Measurements from ENCODE around the gene NFAM1. TPM values are rescaled to one million over a fixed set of nuclear protein-coding genes. Genes with fewer than 3 reads are reported as not detected.

The NFAM1 gene
- total and polyA plus RNA-seq, 2 of the 13 experiments (the other 11 are each of a cell fraction or from before 2014, with no cell fraction given) = 0.03 TPM; not detected in 1

DNA sequence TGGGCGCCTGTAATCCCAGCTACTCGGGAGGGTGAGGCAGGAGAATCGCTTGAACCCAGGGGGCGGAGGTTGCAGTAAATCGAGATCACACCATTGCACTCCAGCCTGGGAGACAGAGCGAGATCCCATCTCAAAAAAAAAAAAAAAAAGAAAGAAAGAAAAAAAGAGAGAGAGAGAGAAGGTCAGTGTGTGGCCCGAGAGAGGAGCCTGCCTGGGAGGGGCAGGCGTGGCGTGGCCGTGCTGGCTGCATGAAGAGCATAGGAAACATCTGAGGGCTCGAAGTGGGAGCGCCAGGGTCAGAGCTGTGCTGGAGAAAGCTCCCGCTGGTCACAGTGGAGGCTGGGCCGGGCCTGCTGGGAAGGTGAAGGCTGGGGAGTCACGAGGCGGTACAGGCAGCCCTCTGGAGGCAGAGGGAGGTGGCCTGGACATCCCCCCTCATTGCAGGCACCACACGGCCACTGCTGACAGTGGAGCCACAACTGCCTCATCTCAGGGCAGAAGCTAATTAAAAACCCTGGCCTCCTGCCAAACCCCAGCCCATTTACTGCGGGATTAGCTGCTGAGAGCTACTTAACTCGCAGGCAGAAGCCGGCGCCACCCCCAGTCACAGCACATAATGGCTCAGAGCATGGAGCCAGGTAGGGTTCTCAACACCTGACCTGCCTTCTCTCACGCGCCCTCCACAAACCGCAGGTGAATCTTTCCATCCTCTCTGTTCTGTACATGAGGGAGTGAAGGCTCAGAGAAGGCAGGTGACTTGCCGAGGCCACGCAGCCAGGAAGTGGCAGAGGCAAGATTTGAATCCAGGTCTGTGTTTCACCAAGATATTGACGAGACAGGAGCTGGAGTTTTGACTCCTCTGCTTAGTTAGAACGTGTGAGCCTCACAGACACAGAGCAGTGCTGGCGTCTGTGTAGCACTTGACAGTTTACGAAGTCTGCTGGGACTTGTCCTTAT, 32.6 kb downstream of the NFAM1 start:
- ChIA-PET CTCF (ENCODE audit: low intra/inter-chr PET ratio, low total read pairs) (no interaction called here), POLR2A (no interaction called here)
- H3K27me3 ChIP-seq (ENCODE audit: control insufficient read depth in 1 of 2, insufficient read depth in 2 of 2, low read length in 2 of 2) = peaks cover 3 to 22% of the 10 kb centered on the region in 2 experiments; a peak in 3 of 5 replicates

More for the DNA sequence above, 32.6 kb downstream of the NFAM1 start:
- Histone ChIP-seq H3K4me1 (ENCODE audit: insufficient read depth, low read length) (no peaks in the 10 kb centered on the region), H3K4me3 (replicated peaks in 1 of 3; ENCODE audit: insufficient read depth in 1 of 3, low read depth in 2 of 3, low read length in 3 of 3) (no peak overlapping the region), H4K20me1 (ENCODE audit: insufficient read depth, low read length) (no peaks in the 10 kb centered on the region), H3K36me3 (replicated peaks in 1 of 2; ENCODE audit: control insufficient read depth in 1 of 2, insufficient read depth in 2 of 2, low read length in 2 of 2) (no peaks in the 10 kb centered on the region), H3K79me2 (ENCODE audit: insufficient read depth, low read length) (no peaks in the 10 kb centered on the region), H3K9ac (ENCODE audit: insufficient read depth, low read depth, low read length) (no peak overlapping the region), H2AFZ (ENCODE audit: low read length) (no peak overlapping the region), H3K27ac (ENCODE audit: extremely low read length, insufficient read depth, low read length) (no peak overlapping the region), H3K4me2 (ENCODE audit: low read depth, low read length) (no peak overlapping the region), H3K9me3 (ENCODE audit: low read length) (no peaks in the 10 kb centered on the region)
- TF ChIP-seq ZMYM4 (CRISPR knock-in tag; IDR thresholded peaks at IDR 0.05) (no peak), STAG1 (CRISPR knock-in tag; IDR thresholded peaks at IDR 0.05) (peak; percentile 28; the same call in 1 of the 2 replicates), ZNF770 (CRISPR knock-in tag; IDR thresholded peaks at IDR 0.05) (peak; percentile 43; the same call in 1 of the 2 replicates), NONO (IDR thresholded peaks at IDR 0.05) (no peak), NONO (CRISPR knock-in tag; conservative IDR thresholded peaks at IDR 0.05) (no peak), CTCF (CRISPR knock-in tag; IDR thresholded peaks at IDR 0.05) (peak; percentile 24; the same call in 1 of the 2 replicates), ZNF652 (CRISPR knock-in tag; IDR thresholded peaks at IDR 0.05; ENCODE audit: borderline replicate concordance, low read depth) (no peak)
- ATAC-seq (peak; percentile 68), FAIRE-seq (no peak), DNase-seq (ENCODE audit: low spot score) (no peak)
- no TSS peak for BruUV-seq (replicated peaks)
- 37% methylated on average over 15 of the region's 30 CpGs for WGBS (ENCODE audit: low lambda C conversion rate)
- intact Hi-C loops (cut with micrococcal nuclease; ENCODE audit: unreplicated experiment) (no loop called here), in situ Hi-C loops (cut with HindIII; ENCODE audit: extremely low pct_ligation_motif_present, low pct_unique_long_range_greater_than_20kb) (no loop called here)
